GM18505 (cell line): ENCODE results near the gene CTXND1.

Experiments
- ATAC-seq: cut with Tn5 transposase; IDR thresholded peaks from one replicate; pipeline ENCODE4 v1.9.1; 2021; ENCODE audit not compliant: unreplicated experiment
- POLR2A ChIP-seq: IDR thresholded peaks from 4 replicates; pipeline ENCODE4 v1.6.1; 2011; ENCODE audit warnings: borderline replicate concordance; ENCODE audit not compliant: insufficient read depth, insufficient read length; ENCODE audit errors: extremely low read depth

The CTXND1 gene

GRCh38 chr15:80246425-80246894 is 5.6 kb downstream of the CTXND1 start:
- ATAC-seq, result no peak
- no peak for TF ChIP-seq POLR2A

GRCh38 chr15:80242802-80243201 is 9.2 kb downstream of the CTXND1 start:
- ATAC-seq, result no peak
- no peak for TF ChIP-seq POLR2A

- ATAC-seq, result no peak
- TF ChIP-seq POLR2A, result no peak
These were observed 9.8 kb downstream of the CTXND1 start for GRCh38 chr15:80242132-80242769.

GRCh38 chr15:80241508-80241907 is 10.5 kb downstream of the CTXND1 start:
- no peak for ATAC-seq
- TF ChIP-seq POLR2A, result no peak

- ATAC-seq, result no peak
- no peak for TF ChIP-seq POLR2A
These were observed 11.7 kb downstream of the CTXND1 start for GRCh38 chr15:80240276-80240675.

- ATAC-seq, result no peak
These were observed 17.1 kb downstream of the CTXND1 start for GRCh38 chr15:80234883-80235282.

GRCh38 chr15:80233581-80233980 is 18.4 kb downstream of the CTXND1 start:
- no peak for TF ChIP-seq POLR2A
- ATAC-seq, result no peak

More at GRCh38 chr15:80234883-80235282, 17.1 kb downstream of the CTXND1 start:
- no peak for TF ChIP-seq POLR2A

- ATAC-seq, result no peak
- TF ChIP-seq POLR2A, result no peak
These were observed 20.6 kb downstream of the CTXND1 start for GRCh38 chr15:80231371-80231770.

GRCh38 chr15:80228959-80229610 is 22.9 kb downstream of the CTXND1 start:
- ATAC-seq, result no peak
- no peak for TF ChIP-seq POLR2A

GRCh38 chr15:80219955-80220354 is 32.1 kb downstream of the CTXND1 start:
- no peak for ATAC-seq

GRCh38 chr15:80217327-80217900 is 34.6 kb downstream of the CTXND1 start:
- no peak for ATAC-seq
- TF ChIP-seq POLR2A, result no peak

More at GRCh38 chr15:80219955-80220354, 32.1 kb downstream of the CTXND1 start:
- TF ChIP-seq POLR2A, result no peak

GRCh38 chr15:80216911-80217310 is 35.1 kb downstream of the CTXND1 start:
- TF ChIP-seq POLR2A, result no peak
- no peak for ATAC-seq

GRCh38 chr15:80216141-80216540 is 35.9 kb downstream of the CTXND1 start:
- no peak for ATAC-seq
- no peak for TF ChIP-seq POLR2A

GRCh38 chr15:80214910-80215309 is 37.1 kb downstream of the CTXND1 start:
- no peak for ATAC-seq
- TF ChIP-seq POLR2A, result no peak
